Peyer's patch (tissue), 4 donors: ENCODE measurements around the gene PHACTR1.

Source experiments
- CTCF ChIP-seq, 6 experiments: fragments of 450-650 bp in 4 of 6; fragments of 200-600 bp in 2 of 6; sonication (generic) in 1 of 6; IDR thresholded peaks; one replicate each; pipeline ENCODE4 v1.5.1; 2017 to 2019; ENCODE audit warnings: antibody characterized with exemption in 6 of 6, mild to moderate bottlenecking in 3 of 6, moderate library complexity in 1 of 6
- POLR2A ChIP-seq, 2 donors: fragments of 450-650 bp; IDR thresholded peaks; one replicate each; pipeline ENCODE4 v1.5.1; 2017; ENCODE audit warnings: antibody characterized with exemption in 2 of 2, mild to moderate bottlenecking in 2 of 2, moderate library complexity in 2 of 2

- TF ChIP-seq POLR2A (IDR thresholded peaks at IDR 0.05) (no peak), CTCF (IDR thresholded peaks at IDR 0.05) (no peak)
Measured at GRCh38 chr6:12969966-12970365, 253.4 kb downstream of the PHACTR1 start.
